ENCODE measurements around the gene ZNF664. TPM values are rescaled to one million over a fixed set of nuclear protein-coding genes. Genes with fewer than 3 reads are reported as not detected.

Gene ZNF664
- total RNA-seq, 4 donors from 2014 or later: 23.1 to 97.1 (median 52.1) TPM

DNA sequence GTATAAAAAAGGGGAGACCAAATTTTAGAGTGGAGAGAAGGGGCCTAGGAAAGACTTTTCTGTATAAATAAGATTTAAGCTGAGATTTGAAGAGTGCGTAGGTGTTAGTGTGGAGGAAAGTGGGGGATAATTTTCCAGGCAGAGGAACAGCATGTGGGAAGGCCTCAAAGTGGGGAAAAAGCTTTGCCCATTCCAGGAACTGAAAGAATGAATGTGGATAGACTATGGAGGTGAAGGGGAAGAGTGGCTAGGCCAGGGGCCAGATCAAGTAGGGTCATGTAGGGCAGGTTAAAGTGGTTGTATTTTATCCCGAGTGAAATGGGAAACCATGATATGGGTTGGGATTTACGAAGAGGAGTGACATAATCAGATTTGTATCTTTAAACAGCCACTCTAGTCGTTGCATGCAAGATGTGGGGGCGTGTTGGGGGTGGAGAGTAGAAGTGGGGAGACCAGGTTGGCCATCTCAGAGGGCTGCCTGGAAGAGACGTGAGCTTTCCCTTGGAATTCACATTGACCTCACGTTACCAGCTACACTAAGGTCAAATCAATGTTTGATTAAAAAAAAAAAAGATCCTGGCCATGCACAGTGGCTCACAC lies 3.3 kb downstream of the ZNF664 start:
- H3K4me1 ChIP-seq: peaks cover 0 to 10% of the 10 kb centered on the region in 2 donors
- no peak for TF ChIP-seq POLR2A (IDR thresholded peaks at IDR 0.05)
- TF ChIP-seq, protein P1, sequence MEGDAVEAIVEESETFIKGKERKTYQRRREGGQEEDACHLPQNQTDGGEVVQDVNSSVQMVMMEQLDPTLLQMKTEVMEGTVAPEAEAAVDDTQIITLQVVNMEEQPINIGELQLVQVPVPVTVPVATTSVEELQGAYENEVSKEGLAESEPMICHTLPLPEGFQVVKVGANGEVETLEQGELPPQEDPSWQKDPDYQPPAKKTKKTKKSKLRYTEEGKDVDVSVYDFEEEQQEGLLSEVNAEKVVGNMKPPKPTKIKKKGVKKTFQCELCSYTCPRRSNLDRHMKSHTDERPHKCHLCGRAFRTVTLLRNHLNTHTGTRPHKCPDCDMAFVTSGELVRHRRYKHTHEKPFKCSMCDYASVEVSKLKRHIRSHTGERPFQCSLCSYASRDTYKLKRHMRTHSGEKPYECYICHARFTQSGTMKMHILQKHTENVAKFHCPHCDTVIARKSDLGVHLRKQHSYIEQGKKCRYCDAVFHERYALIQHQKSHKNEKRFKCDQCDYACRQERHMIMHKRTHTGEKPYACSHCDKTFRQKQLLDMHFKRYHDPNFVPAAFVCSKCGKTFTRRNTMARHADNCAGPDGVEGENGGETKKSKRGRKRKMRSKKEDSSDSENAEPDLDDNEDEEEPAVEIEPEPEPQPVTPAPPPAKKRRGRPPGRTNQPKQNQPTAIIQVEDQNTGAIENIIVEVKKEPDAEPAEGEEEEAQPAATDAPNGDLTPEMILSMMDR (IDR thresholded peaks at IDR 0.05): no peak
- H3K4me3 ChIP-seq: no peak overlapping the region
- no peak overlapping the region for H3K27ac ChIP-seq
- intact Hi-C loops (cut with DNase I; ENCODE audit: low total_unique reads): no loop called here
- H3K36me3 ChIP-seq: no peaks in the 10 kb centered on the region
- no peak for DNase-seq
- H3K9me3 ChIP-seq: no peaks in the 10 kb centered on the region
- H3K27me3 ChIP-seq: no peaks in the 10 kb centered on the region

DNA sequence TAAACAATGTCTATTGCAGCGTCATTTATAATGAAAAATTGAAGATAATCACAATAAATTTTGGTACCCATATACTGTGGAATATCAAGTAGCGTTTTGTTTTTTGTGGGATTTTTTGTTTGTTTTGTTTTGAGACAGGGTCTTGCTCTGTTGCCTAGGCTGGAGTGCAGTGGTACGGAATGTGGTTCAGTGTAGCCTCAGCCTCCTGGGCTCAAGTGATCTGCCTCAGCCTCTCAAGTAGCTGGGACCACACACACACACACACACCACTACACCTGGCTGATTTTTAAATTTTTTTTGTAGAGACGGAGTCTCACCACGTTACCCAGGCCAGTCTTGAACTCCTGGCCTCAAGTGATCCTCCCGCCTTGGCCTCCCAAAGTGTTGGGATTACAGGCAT lies 6.6 kb downstream of the ZNF664 start:
- no peaks in the 10 kb centered on the region for H3K9me3 ChIP-seq
- H3K4me3 ChIP-seq: no peak overlapping the region
- DNase-seq: no peak
- intact Hi-C loops (cut with DNase I; ENCODE audit: low total_unique reads): no loop called here
- no peaks in the 10 kb centered on the region for H3K27me3 ChIP-seq
- peaks cover 0 to 2% of the 10 kb centered on the region in 2 donors for H3K4me1 ChIP-seq
- no peak overlapping the region for H3K27ac ChIP-seq
- TF ChIP-seq, protein P1 (IDR thresholded peaks at IDR 0.05): no peak
- no peak for TF ChIP-seq POLR2A (IDR thresholded peaks at IDR 0.05)
- H3K36me3 ChIP-seq: no peaks in the 10 kb centered on the region

- H3K9me3 ChIP-seq: no peaks in the 10 kb centered on the region
- no peak overlapping the region for H3K27ac ChIP-seq
These were observed 9.3 kb downstream of the ZNF664 start for GRCh38 chr12:123982269-123982668.

DNA sequence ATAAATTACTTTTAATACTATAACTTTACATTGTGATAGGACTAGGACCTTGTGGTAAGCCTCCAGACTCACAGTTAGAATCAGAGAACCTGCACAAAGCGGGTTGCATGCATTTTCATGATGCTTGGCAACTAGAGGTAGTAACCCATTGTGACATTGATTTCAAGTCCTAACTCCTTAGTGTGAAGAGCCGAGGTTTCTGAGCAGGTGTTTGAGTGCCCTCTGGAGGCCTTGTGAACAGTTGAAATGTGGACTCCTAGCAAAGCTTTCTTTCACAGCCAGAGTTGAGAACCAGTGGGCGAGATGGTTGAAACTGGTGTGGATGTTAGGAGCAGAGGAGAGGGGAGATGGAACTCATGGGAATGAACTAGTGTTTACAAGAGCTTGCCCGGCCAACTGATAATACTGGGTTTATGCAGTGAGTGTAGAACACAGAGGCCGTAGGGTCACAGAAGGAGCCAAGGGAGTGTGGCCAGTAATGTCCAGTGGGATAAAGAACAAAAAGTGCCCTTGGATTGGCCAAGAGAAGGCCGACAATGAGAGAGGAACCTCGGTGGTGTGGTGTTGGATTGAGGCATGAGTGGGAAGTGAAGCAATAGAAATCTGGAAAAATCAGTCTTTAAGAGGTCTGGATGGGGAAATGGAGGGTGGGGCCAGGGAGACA lies 10.9 kb downstream of the ZNF664 start:
- Histone ChIP-seq H3K4me1 (no peaks in the 10 kb centered on the region), H3K9me3 (no peaks in the 10 kb centered on the region), H3K27me3 (no peaks in the 10 kb centered on the region), H3K4me3 (no peak overlapping the region), H3K27ac (peak overlapping the region in 1 of 2 donors; percentile 2), H3K36me3 (no peaks in the 10 kb centered on the region)
- DNase-seq: peak; percentile 36 to 41
- intact Hi-C loops (cut with DNase I; ENCODE audit: low total_unique reads): loop anchor here (5.0 kb wide), 1 partner anchor 82 kb away; no protein-coding TSS in a partner anchor
- TF ChIP-seq, protein P1 (IDR thresholded peaks at IDR 0.05): peak; percentile 39 to 62 (median 58)
- TF ChIP-seq POLR2A (IDR thresholded peaks at IDR 0.05): no peak

More at GRCh38 chr12:123982269-123982668, 9.3 kb downstream of the ZNF664 start:
- no peak overlapping the region for H3K4me3 ChIP-seq
- intact Hi-C loops (cut with DNase I; ENCODE audit: low total_unique reads): loop anchor here (5.0 kb wide), 1 partner anchor 80 kb away; no protein-coding TSS in a partner anchor
- H3K4me1 ChIP-seq: no peaks in the 10 kb centered on the region
- DNase-seq: no peak
- H3K36me3 ChIP-seq: no peaks in the 10 kb centered on the region
- no peaks in the 10 kb centered on the region for H3K27me3 ChIP-seq
- TF ChIP-seq, protein P1 (IDR thresholded peaks at IDR 0.05): no peak
- TF ChIP-seq POLR2A (IDR thresholded peaks at IDR 0.05): no peak

GRCh38 chr12:123984903-123985302 lies 11.9 kb downstream of the ZNF664 start:
- no peak overlapping the region for H3K4me3 ChIP-seq
- TF ChIP-seq, protein P1 (IDR thresholded peaks at IDR 0.05): no peak
- TF ChIP-seq POLR2A (IDR thresholded peaks at IDR 0.05): no peak
- no peaks in the 10 kb centered on the region for H3K9me3 ChIP-seq
- no peaks in the 10 kb centered on the region for H3K36me3 ChIP-seq
- no peaks in the 10 kb centered on the region for H3K4me1 ChIP-seq
- intact Hi-C loops (cut with DNase I; ENCODE audit: low total_unique reads): loop anchor here (5.0 kb wide), 1 partner anchor 83 kb away; no protein-coding TSS in a partner anchor
- no peak for DNase-seq
- no peak overlapping the region for H3K27ac ChIP-seq
- no peaks in the 10 kb centered on the region for H3K27me3 ChIP-seq
